TTC549 (cell line): ENCODE results near the gene KBTBD4.

Experiments
- FAIRE-seq: peaks from 2 replicates; lab custom pipeline; 2012; peaks lifted over from hg19 to GRCh38; lab: Jason Lieb, UNC

KBTBD4 gene

DNA sequence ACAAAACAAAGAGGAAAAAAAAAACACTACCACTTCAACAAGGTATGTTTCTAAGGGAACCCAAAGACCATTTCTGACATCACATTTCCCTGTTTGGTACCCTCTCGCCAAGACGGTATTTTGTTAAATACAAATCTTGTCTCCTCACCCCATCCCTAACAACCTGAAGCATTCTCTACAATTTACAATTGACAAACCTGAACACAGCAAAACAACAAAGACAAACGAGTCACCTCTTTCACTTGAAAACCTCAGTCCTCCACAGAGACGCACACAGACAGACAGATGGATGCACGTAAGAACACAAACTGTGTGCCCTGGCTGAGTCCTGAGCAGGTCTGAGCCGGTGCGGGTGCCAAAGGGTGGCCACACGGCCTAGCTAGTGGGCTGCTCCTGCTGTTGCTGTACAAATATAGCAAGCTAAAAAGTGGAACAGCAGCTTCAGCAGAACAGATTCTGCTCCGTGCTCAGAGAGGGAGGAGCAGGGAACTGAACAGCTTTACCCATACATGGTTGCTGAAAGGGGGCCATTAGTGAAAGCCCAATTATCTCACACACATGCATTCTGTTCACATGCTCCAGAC lies 54.4 kb downstream of the KBTBD4 start:
- no peak for FAIRE-seq

- FAIRE-seq, result no peak
Observed at GRCh38 chr11:47523490-47524225, 55.1 kb downstream of the KBTBD4 start.
